ENCODE data around the gene FBLN5.

DNA sequence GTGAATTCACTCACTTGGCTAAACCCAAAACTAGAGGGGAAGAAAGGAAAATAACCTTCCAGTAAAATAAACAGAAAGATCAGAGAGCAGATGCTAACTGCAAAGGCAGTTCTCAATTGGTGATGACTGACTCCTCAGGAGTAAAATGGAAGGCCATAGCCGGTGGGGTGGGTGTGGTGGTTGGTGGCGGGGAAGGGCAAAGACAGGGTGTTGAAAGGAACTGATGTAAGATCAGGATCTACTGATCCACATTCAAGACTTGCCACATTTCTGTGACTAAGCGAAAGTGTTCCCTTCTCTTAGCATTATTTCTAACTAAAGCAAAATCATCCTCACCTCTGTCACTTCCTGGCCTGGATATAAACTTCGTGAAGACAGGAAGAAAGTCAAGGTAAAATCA, 53.8 kb downstream of the FBLN5 start:
- TF ChIP-seq, protein P1, sequence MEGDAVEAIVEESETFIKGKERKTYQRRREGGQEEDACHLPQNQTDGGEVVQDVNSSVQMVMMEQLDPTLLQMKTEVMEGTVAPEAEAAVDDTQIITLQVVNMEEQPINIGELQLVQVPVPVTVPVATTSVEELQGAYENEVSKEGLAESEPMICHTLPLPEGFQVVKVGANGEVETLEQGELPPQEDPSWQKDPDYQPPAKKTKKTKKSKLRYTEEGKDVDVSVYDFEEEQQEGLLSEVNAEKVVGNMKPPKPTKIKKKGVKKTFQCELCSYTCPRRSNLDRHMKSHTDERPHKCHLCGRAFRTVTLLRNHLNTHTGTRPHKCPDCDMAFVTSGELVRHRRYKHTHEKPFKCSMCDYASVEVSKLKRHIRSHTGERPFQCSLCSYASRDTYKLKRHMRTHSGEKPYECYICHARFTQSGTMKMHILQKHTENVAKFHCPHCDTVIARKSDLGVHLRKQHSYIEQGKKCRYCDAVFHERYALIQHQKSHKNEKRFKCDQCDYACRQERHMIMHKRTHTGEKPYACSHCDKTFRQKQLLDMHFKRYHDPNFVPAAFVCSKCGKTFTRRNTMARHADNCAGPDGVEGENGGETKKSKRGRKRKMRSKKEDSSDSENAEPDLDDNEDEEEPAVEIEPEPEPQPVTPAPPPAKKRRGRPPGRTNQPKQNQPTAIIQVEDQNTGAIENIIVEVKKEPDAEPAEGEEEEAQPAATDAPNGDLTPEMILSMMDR (IDR thresholded peaks at IDR 0.05; ENCODE audit: low read depth, low read length) = no peak
- no peak for TF ChIP-seq EZH2phosphoT487 (IDR thresholded peaks at IDR 0.05; ENCODE audit: low read depth)
